ENCODE data around the gene CCDC57.
A peak's percentile ranks its signal among the peaks of the same experiment; 100 is the strongest.
"Not testable (repeated sequence)": the region's sequence is repeated elsewhere in the genome, so short reads cannot be mapped to it uniquely, and the experiment has no call there.

Gene CCDC57

DNA sequence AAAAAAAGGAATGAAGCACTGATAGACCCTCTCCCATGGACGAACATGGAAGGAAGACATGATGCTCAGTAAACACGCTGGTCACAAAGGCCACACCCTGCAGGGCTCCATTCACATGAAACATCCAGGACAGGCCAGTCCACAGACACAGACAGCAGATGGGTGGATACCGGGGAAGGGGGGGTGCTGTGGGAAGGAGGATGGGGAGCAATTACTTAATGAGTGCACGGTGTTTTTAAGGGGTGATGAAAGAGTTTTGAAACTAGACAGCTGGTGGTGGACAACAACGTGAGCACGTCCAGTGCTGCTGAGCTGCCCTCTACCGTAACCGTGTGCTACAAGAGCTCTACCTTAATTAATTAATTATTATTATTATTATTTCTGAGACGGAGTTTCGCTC lies 10.2 kb upstream of the CCDC57 start:
- no peak for DNase-seq (ENCODE audit: low read depth)

DNA sequence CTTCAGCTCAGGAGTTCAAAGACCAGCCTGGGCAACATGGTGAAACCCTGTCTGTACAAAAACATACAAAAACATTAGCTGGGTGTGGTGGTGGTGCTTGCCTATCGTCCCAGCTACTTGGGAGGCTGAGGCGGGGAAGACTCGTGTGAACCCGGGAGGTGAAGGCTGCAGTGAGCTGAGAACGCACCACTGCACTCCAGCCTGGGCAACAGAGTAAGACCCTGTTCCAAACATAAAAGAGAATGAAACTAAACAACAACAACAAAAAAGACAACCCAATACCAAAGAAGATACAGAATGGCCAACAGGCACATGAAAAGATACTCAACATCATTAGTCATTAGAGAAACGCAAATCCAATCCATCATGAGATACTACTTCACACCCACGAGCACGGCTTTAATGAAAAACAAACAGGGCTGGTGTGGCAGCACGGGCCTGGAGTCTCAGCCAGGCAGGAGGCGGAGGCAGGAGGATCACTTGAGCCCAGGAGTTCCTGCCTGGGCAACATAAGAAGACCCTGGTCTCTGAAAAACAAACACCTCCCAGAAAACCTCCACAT lies 8.8 kb upstream of the CCDC57 start:
- no peak for DNase-seq (ENCODE audit: low read depth)

DNA sequence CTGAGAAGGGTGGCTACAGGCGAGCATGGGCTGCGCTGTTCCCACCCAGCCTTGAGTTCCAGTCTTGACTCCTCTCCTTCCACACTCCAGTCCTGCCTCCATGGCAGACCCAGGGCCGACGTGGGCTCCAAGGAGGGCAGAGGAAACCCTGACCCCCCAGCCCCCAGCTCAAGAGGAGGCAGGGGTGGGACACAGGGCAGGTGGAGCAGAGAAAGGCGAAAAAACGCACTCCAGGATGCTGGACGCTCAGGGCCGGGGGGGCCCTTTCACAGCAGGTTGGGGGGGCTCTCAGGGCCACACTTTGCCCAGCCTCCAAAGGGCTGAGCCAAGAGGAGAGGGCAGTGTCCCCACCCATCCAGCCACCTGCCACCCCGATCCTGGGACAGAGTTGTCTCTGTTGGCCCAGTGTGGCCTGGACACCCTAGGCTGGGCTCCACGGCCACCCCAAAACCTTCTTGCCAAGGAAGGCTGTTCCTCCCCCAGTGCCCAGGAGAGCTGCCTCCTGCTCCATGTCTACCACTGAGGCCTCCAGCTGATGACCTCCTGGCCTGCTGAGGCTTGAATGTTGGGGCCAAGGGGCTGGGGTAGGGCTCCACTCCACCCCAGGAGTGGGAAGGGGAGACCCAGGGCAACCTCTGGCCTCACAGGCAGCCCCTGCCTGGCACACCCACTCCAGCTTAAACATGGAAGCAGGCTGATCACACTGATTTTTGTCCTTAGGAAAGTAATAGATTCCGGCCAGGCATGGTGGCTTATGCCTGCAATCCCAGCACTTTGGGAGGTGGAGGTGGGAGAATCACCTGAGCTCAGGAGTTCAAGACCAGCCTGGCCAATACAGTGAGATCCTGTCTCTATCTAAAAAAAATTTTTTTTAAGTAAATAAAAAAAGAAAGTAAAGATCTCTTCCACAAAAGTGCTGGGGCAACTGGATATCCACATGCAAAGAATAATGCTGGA lies 7.4 kb upstream of the CCDC57 start:
- DNase-seq (ENCODE audit: low read depth) = no peak

- DNase-seq (ENCODE audit: low read depth) = no peak
Measured at GRCh38 chr17:82219083-82219482, 6.4 kb upstream of the CCDC57 start.

GRCh38 chr17:82218349-82219075 lies 5.9 kb upstream of the CCDC57 start:
- no peak for DNase-seq (ENCODE audit: low read depth)

DNA sequence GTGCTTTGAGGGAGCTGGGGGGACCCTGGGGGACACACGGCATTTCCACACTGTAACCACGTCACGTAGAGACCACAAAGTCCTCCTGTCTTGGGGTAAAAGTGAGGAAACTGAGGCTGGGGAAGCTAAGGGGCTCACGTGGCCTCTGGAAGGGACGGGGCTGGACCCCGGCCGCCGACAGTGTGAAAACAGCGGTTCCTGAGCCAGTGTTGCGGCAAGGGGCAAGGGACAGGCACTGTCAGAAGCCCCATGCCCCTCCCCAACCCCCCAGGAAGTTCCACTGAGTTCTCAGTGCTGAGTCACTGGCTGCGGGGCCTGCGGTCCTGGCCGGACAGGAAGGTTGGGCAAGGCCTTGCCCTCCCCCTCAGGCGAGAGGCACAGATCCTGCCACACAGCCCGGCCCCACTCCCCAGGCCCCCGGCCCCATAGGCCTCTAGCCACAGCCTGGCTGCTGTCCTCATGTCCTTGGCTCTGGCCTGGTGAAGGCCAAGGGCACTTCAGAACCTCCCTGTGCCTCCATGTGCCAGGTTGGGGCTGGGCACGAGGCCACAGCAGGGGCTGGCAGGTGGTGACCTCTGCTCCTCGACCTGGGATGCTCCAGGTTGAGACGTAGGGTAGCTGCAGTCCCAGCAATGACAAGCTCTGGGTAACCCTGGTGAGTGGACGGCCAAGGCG lies 5.0 kb upstream of the CCDC57 start:
- DNase-seq (ENCODE audit: low read depth) = peak; percentile 56

DNA sequence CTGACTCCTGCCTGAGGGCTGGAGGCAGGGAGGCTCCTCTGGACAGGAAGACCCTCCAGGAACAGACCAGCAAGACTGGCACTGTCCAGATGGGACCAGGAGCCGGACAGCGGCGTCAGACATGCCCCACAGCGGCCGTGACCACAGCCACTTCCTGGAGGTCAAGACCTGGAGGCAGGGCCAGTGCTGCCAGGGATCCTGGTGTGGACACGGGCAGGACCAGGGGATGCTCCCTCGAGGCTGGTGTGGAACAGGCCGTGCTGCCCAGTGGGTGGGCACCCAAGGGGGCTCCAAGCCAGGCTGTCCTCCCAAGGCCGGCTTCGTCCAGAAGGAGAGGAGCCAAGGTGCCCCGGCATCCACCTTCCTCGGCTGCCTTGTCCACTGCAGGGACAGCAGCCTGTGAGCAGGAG lies 4.5 kb upstream of the CCDC57 start:
- DNase-seq (ENCODE audit: low read depth) = no peak

DNA sequence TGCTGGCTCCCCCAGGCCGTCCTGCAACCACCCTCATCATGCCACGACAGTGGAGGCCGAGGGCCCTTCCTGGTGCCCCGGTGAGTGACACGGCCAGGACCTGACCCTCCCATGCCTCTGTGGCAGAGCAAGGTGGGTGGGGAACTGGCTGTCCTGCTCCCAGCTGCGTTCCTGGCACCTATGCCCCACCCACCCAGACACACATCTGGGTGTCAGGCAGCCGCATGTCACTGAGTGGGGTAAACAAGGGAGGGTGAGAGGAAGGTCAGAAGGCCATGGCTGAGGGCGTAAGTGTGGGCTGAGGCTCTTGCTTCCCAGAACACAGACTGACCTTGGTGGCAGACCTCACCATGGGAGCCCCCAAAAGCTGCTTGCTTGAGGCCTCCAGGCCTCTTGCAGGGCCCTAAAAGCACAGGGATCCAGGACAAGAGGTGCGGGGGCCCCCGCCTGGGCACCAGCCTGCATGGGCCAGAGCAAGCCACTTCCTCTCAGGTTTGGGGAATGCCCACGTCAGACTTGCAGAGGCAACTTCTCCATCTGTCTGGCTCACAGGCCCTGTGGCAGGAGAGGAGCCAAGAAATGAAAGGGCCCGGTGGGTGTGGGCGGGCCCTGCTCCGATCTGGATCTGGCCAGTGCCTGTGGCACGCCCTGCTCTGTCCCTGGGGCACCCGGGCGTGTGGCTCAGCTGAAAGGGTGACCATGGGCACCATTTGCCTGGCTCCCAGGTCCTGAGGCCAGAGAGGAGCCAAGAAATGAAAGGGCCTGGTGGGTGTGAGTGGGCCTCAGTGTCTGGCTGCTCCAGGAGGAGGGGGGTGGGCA lies 3.9 kb upstream of the CCDC57 start:
- DNase-seq (ENCODE audit: low read depth) = peak; percentile 57

DNA sequence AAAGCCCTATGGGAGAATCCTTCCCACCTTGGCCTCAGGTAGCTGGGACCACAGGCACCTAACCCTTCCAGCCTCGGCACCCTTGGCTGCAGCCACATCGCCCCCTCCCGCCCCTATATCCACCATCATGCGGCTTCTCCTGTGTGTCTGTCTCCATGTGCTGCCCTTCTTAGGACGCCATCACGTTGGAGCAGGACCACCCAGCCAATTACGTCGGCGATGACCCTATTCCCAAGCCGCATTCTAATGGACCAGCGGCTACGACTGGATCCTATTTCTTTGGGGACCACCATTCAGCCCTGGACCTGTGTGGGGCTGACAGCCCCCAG lies 3.3 kb upstream of the CCDC57 start:
- DNase-seq (ENCODE audit: low read depth) = no peak

GRCh38 chr17:82215095-82215971 lies 2.7 kb upstream of the CCDC57 start:
- no peak for DNase-seq (ENCODE audit: low read depth)

- DNase-seq (ENCODE audit: low read depth) = no peak
Measured at GRCh38 chr17:82214012-82214628, 1.5 kb upstream of the CCDC57 start.

DNA sequence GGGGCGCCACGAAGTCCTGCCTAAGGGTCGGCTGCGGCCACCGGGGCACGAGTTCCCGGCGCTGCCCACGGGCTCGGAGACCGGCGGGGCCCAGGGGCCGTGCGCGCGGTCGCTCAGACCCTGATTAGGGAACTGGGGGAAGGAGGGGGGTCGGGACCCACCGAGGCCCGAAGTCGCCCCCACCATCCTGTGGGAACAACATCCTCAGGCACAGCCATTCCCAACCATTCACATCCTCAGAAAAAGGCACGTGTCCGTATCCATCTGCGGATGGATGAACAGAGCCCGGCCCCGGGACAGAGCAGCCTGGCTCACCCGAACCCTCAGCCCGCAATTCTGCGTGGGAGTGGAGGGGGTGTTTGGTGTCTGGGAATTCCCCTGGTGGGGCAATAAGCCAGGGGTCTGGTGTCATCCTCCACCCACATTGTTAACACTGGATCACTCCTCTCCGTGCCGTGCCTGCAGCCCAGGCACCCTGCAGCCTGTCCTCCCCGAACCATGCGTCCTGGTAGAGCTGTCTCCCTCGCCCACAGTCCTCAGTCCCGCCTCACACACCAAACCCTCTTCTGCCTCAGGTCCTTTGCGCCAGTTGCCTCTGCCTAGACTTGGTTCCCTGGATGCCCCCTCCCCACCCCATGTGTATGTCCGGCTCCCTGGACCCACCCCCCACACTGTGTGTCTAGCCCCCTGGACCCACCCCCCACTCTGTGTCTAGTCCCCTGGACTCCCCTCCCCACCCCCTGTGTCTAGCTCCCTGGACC lies 789 bp upstream of the CCDC57 start:
- peak; percentile 43 for DNase-seq (ENCODE audit: low read depth)

GRCh38 chr17:82210655-82211054 lies 2.0 kb downstream of the CCDC57 start:
- not testable (repeated sequence) for DNase-seq (ENCODE audit: low read depth)

DNA sequence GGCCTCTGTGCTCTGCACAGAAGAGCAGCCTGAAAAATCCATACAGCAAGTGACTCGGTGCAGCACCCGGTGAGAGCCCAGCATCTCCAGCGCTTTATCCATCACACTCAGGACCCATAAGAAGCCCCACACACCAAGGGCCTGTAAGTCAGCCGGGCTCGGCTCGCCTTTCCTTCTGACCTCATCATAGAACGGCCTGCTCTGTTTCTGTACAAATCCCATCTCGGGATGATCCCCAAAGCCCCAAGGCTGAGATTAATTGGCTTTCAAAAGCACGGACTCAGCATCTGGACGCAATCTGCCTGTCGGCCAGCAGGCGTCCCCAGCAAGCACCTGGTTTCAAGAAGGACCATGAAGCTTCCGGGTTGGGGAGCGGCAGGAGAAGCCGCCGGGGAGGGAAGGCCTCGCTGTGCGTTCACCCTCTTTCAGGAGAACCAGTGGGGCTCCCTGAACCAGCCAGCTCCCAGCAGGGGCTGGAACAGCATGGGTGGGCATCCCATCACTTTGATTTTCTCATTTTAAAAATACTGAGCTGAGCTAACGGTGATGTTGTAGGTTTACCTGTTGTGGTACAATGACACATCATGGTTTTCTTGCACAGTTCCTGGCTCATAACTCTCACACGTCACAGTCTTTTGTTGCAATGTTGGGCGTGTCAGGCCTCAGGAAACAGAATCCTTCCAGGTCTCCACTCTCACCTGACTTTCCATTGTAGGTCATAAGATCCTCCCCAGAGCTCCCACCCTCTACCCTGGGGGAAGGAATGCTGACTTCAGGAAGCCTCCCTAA lies 6.7 kb downstream of the CCDC57 start:
- peak; percentile 88 for DNase-seq (ENCODE audit: low read depth)

GRCh38 chr17:82204831-82205719 lies 7.6 kb downstream of the CCDC57 start:
- DNase-seq (ENCODE audit: low read depth) = peak; percentile 51

GRCh38 chr17:82203920-82204319 lies 8.7 kb downstream of the CCDC57 start:
- DNase-seq (ENCODE audit: low read depth) = no peak

DNA sequence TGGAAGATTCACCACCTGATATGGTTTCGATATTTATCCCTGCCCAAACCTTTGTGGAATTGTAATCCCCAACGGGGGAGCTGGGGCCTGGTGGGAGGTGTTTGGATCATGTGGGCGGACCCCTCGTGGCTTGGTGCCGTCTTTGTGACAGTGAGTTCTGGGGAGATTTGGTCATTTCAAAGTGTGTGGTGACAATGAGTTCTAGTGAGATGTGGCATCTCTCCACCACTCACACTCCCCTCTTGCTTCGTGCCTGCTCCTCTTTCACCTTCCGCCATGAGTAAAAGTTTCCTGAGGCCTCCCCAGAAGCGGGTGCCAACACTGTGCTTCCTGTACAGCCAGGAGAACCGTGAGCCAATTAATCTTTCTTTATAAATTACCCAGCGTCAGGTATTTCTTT lies 9.7 kb downstream of the CCDC57 start:
- DNase-seq (ENCODE audit: low read depth) = no peak

Measured in fibroblast of the conjunctiva (primary cell).